ENCODE data around the gene MTG2.

Gene MTG2

DNA sequence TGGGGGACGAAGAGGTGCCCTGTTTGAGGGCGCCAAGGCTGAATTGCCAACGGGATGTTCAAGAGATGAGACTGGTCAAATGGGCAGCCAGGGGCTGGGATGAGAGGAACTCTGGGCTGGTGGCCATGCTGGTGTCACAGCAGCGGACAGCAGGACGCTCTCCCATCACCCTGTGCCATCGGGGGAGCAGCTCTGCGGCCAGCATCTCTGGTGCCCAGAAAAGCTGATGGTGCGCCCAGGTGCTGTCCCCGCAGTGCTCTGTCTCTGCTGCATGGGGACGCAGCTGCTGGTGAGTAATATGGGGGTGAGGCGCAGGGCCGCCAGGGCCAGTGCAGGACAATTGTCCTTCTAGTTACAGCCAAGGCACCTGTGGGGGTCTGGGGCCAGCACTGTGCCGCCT, 42.2 kb downstream of the MTG2 start:
- DNase-seq: no peak
- Histone ChIP-seq H3K27me3 (ENCODE audit: control insufficient read depth in 1 of 2, insufficient read depth in 1 of 2, low read length in 2 of 2) (peaks cover 70 to 96% of the 10 kb centered on the region in 2 experiments), H2BK15ac (ENCODE audit: low read depth, poor library complexity, severe bottlenecking) (no peak overlapping the region), H2AK5ac (ENCODE audit: low read length, severe bottlenecking) (no peak overlapping the region), H2AFZ (ENCODE audit: low read depth, low read length) (no peak overlapping the region), H3K36me3 (ENCODE audit: control insufficient read depth in 1 of 2, insufficient read depth in 2 of 2, low read depth in 1 of 2, low read length in 2 of 2) (no peaks in the 10 kb centered on the region), H2BK12ac (ENCODE audit: low read length in 2 of 2) (no peak overlapping the region), H2BK120ac (ENCODE audit: low read depth, low read length) (no peak overlapping the region), H3K4me1 (ENCODE audit: control insufficient read depth, insufficient read depth, low read depth, low read length) (peaks cover 13% of the 10 kb centered on the region), H3K4me2 (ENCODE audit: low read length, poor library complexity, severe bottlenecking) (no peak overlapping the region), H3K27ac (ENCODE audit: low read length, poor library complexity, severe bottlenecking) (no peak overlapping the region), H3K18ac (ENCODE audit: low read depth in 1 of 2, low read length in 2 of 2) (no peak overlapping the region), H4K91ac (ENCODE audit: low read length) (no peak overlapping the region), H4K8ac (ENCODE audit: low read length) (no peak overlapping the region), H3K4me3 (ENCODE audit: insufficient read depth in 1 of 2, low read depth in 1 of 2, low read length in 2 of 2) (no peak overlapping the region), H3K9ac (ENCODE audit: low read length) (no peak overlapping the region), H3K9me3 (ENCODE audit: control insufficient read depth, low read length) (no peaks in the 10 kb centered on the region), H3K4ac (ENCODE audit: low read depth in 1 of 2, low read length in 2 of 2) (no peak overlapping the region), H3K23ac (ENCODE audit: low read length in 2 of 2) (no peak overlapping the region), H3K79me1 (replicated peaks; ENCODE audit: low read length, poor library complexity, severe bottlenecking) (no peaks in the 10 kb centered on the region), H2BK5ac (ENCODE audit: low read depth, low read length, poor library complexity, severe bottlenecking) (no peak overlapping the region), H3K14ac (ENCODE audit: low read length in 2 of 2) (no peak overlapping the region)
- WGBS: 86% methylated on average over 12 of the region's 13 CpGs

DNA sequence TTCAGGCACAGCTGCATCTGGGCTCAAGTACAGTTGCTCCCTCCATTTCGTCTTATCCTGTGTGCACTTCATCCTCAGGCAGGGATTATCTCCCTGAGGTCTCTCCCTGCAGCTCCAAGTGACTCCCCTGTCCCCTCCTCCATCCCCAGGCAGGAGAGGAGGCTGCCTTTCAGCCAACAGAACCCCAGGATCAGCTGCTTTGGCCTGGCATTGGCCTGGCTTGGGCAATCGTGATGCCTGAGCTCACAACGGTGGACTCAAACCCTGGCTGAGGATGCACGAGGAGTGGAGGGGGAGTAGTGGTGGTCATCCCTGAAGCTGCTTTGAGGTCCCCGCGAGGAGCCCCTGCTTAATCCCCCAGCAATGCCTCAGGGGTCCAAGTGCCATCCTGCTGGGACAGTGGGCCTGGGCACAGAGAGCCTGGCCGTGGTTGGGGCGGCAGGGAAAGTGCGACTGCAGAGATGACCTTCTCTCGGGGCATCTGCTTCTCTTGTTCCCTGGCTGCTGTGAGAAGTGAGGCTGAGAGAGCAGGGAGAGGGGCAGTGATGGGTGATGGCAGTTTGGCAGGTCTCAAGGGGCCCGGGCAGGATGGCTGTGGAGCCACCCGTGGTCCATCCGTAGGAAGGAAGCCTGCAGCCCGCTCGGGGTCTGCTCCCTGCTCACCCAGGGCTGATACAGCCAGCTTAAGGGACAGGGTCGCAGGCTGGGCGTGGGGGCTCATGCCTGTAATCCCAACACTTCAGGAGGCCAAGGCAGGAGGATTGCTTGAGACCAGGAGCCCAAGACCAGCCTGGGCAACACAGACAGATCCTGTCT, 43.2 kb downstream of the MTG2 start:
- no peak overlapping the region for H3K4ac ChIP-seq (ENCODE audit: low read depth in 1 of 2, low read length in 2 of 2)
- H3K36me3 ChIP-seq (ENCODE audit: control insufficient read depth in 1 of 2, insufficient read depth in 2 of 2, low read depth in 1 of 2, low read length in 2 of 2): no peaks in the 10 kb centered on the region
- H3K4me2 ChIP-seq (ENCODE audit: low read length, poor library complexity, severe bottlenecking): no peak overlapping the region
- H2BK12ac ChIP-seq (ENCODE audit: low read length in 2 of 2): no peak overlapping the region
- no peak overlapping the region for H3K23ac ChIP-seq (ENCODE audit: low read length in 2 of 2)
- no peak overlapping the region for H2AFZ ChIP-seq (ENCODE audit: low read depth, low read length)
- DNase-seq: no peak
- H3K4me1 ChIP-seq (ENCODE audit: control insufficient read depth, insufficient read depth, low read depth, low read length): peaks cover 5% of the 10 kb centered on the region
- no peak overlapping the region for H3K9ac ChIP-seq (ENCODE audit: low read length)
- H2BK120ac ChIP-seq (ENCODE audit: low read depth, low read length): no peak overlapping the region
- 78% methylated on average over 17 of the region's 17 CpGs for WGBS
- no peak overlapping the region for H3K27ac ChIP-seq (ENCODE audit: low read length, poor library complexity, severe bottlenecking)
- peaks cover 63 to 99% of the 10 kb centered on the region in 2 experiments for H3K27me3 ChIP-seq (ENCODE audit: control insufficient read depth in 1 of 2, insufficient read depth in 1 of 2, low read length in 2 of 2)
- H4K91ac ChIP-seq (ENCODE audit: low read length): no peak overlapping the region
- no peaks in the 10 kb centered on the region for H3K79me1 ChIP-seq (replicated peaks; ENCODE audit: low read length, poor library complexity, severe bottlenecking)
- H2AK5ac ChIP-seq (ENCODE audit: low read length, severe bottlenecking): no peak overlapping the region
- no peaks in the 10 kb centered on the region for H3K9me3 ChIP-seq (ENCODE audit: control insufficient read depth, low read length)
- no peak overlapping the region for H3K4me3 ChIP-seq (ENCODE audit: insufficient read depth in 1 of 2, low read depth in 1 of 2, low read length in 2 of 2)
- H4K8ac ChIP-seq (ENCODE audit: low read length): no peak overlapping the region
- no peak overlapping the region for H3K18ac ChIP-seq (ENCODE audit: low read depth in 1 of 2, low read length in 2 of 2)
- H3K14ac ChIP-seq (ENCODE audit: low read length in 2 of 2): no peak overlapping the region
- no peak overlapping the region for H2BK15ac ChIP-seq (ENCODE audit: low read depth, poor library complexity, severe bottlenecking)
- H2BK5ac ChIP-seq (ENCODE audit: low read depth, low read length, poor library complexity, severe bottlenecking): no peak overlapping the region

DNA sequence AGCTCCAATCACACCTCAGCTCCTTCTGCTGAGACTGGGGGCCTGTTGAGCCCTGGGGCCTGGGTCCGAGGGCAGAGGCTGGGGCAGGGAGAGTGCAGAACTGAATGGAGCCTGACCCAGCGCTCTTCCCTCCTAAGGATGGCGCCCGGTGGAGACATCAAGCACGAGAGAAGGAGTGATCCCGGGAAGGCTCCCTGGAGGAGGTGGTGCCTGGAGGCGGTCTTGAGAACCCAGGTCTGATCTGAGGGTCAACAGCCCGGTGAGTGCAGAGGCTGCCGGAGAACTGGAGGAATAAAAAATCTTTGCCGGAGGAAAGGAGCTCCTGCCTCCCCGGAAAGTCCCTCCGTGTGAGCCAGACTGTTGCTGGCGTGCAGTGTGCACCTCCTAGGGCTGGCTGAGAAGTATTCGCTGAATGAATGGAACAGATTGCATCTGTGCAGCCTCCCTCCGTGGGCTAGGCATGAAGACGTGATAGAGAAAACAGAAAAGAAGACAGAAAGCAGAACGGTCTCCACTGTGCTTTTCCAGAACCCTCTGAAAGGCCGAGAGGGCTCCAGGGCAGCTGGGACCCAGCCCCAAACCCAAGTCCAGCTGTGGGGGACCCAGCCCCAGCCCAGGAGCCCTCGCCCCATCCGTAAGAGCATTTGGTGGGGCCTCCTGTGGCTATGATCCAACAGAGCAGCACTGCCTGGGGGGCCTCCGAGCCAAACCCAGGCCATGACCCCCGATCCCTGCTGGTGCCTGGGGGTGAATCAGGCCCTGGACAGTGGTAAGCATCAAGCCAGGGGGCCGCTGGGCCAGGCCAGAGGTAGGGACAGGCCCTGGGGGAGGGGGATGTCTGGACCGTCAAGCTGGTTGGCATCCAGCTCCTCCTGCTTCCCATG, 44.1 kb downstream of the MTG2 start:
- DNase-seq: no peak
- H3K18ac ChIP-seq (ENCODE audit: low read depth in 1 of 2, low read length in 2 of 2): no peak overlapping the region
- H3K23ac ChIP-seq (ENCODE audit: low read length in 2 of 2): no peak overlapping the region
- no peaks in the 10 kb centered on the region for H3K36me3 ChIP-seq (ENCODE audit: control insufficient read depth in 1 of 2, insufficient read depth in 2 of 2, low read depth in 1 of 2, low read length in 2 of 2)
- H4K8ac ChIP-seq (ENCODE audit: low read length): no peak overlapping the region
- WGBS: 80% methylated on average over 23 of the region's 24 CpGs
- H2BK15ac ChIP-seq (ENCODE audit: low read depth, poor library complexity, severe bottlenecking): no peak overlapping the region
- no peak overlapping the region for H2BK120ac ChIP-seq (ENCODE audit: low read depth, low read length)
- no peak overlapping the region for H3K27ac ChIP-seq (ENCODE audit: low read length, poor library complexity, severe bottlenecking)
- no peak overlapping the region for H2BK5ac ChIP-seq (ENCODE audit: low read depth, low read length, poor library complexity, severe bottlenecking)
- no peak overlapping the region for H3K14ac ChIP-seq (ENCODE audit: low read length in 2 of 2)
- H3K4ac ChIP-seq (ENCODE audit: low read depth in 1 of 2, low read length in 2 of 2): no peak overlapping the region
- H3K9me3 ChIP-seq (ENCODE audit: control insufficient read depth, low read length): no peaks in the 10 kb centered on the region
- peaks cover 54 to 99% of the 10 kb centered on the region in 2 experiments for H3K27me3 ChIP-seq (ENCODE audit: control insufficient read depth in 1 of 2, insufficient read depth in 1 of 2, low read length in 2 of 2)
- peaks cover 3% of the 10 kb centered on the region for H3K4me1 ChIP-seq (ENCODE audit: control insufficient read depth, insufficient read depth, low read depth, low read length)
- H3K4me2 ChIP-seq (ENCODE audit: low read length, poor library complexity, severe bottlenecking): no peak overlapping the region
- no peak overlapping the region for H2BK12ac ChIP-seq (ENCODE audit: low read length in 2 of 2)
- H3K79me1 ChIP-seq (replicated peaks; ENCODE audit: low read length, poor library complexity, severe bottlenecking): no peaks in the 10 kb centered on the region
- no peak overlapping the region for H2AK5ac ChIP-seq (ENCODE audit: low read length, severe bottlenecking)
- H4K91ac ChIP-seq (ENCODE audit: low read length): no peak overlapping the region
- no peak overlapping the region for H2AFZ ChIP-seq (ENCODE audit: low read depth, low read length)
- no peak overlapping the region for H3K9ac ChIP-seq (ENCODE audit: low read length)
- H3K4me3 ChIP-seq (ENCODE audit: insufficient read depth in 1 of 2, low read depth in 1 of 2, low read length in 2 of 2): no peak overlapping the region

DNA sequence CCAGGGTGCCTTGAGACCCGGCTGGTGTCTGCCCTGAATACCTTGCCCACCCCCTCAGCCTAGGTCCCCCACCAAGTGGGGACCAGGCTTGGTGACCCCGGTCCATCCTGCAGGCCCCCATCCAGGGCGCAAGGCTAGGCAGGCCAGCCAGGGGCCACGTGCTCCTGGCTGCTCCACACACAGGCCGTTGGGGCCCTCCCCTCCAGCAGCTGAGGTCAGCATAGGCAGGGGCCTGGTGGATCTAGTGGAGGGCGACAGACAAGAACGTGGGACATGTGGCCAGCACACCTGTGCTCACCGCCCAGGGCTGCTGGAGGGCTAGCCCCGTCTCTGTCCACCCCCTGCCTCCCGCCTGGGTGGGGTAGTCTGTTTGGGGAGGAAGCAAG, 44.8 kb downstream of the MTG2 start:
- Histone ChIP-seq H4K8ac (ENCODE audit: low read length) (no peak overlapping the region), H3K27me3 (ENCODE audit: control insufficient read depth in 1 of 2, insufficient read depth in 1 of 2, low read length in 2 of 2) (peaks cover 47 to 99% of the 10 kb centered on the region in 2 experiments), H2BK5ac (ENCODE audit: low read depth, low read length, poor library complexity, severe bottlenecking) (no peak overlapping the region), H2BK120ac (ENCODE audit: low read depth, low read length) (no peak overlapping the region), H3K4ac (ENCODE audit: low read depth in 1 of 2, low read length in 2 of 2) (no peak overlapping the region), H3K14ac (ENCODE audit: low read length in 2 of 2) (no peak overlapping the region), H3K36me3 (ENCODE audit: control insufficient read depth in 1 of 2, insufficient read depth in 2 of 2, low read depth in 1 of 2, low read length in 2 of 2) (no peaks in the 10 kb centered on the region), H3K23ac (ENCODE audit: low read length in 2 of 2) (no peak overlapping the region), H2AFZ (ENCODE audit: low read depth, low read length) (no peak overlapping the region), H3K9me3 (ENCODE audit: control insufficient read depth, low read length) (no peaks in the 10 kb centered on the region), H2BK15ac (ENCODE audit: low read depth, poor library complexity, severe bottlenecking) (no peak overlapping the region), H3K27ac (ENCODE audit: low read length, poor library complexity, severe bottlenecking) (no peak overlapping the region), H3K4me2 (ENCODE audit: low read length, poor library complexity, severe bottlenecking) (no peak overlapping the region), H2AK5ac (ENCODE audit: low read length, severe bottlenecking) (no peak overlapping the region), H3K79me1 (replicated peaks; ENCODE audit: low read length, poor library complexity, severe bottlenecking) (no peaks in the 10 kb centered on the region), H4K91ac (ENCODE audit: low read length) (no peak overlapping the region), H3K9ac (ENCODE audit: low read length) (no peak overlapping the region), H3K18ac (ENCODE audit: low read depth in 1 of 2, low read length in 2 of 2) (no peak overlapping the region), H3K4me1 (ENCODE audit: control insufficient read depth, insufficient read depth, low read depth, low read length) (peaks cover 3% of the 10 kb centered on the region), H2BK12ac (ENCODE audit: low read length in 2 of 2) (no peak overlapping the region), H3K4me3 (ENCODE audit: insufficient read depth in 1 of 2, low read depth in 1 of 2, low read length in 2 of 2) (no peak overlapping the region)
- no peak for DNase-seq
- WGBS: 81% methylated on average over 9 of the region's 10 CpGs
